Urinary bladder (tissue), 4 donors: ENCODE results near the gene DNAI2. TPM values are rescaled to one million over a fixed set of nuclear protein-coding genes. Genes with fewer than 3 reads are reported as not detected.

ENCODE experiments used
- DNase-seq: peaks from one replicate; pipeline ENCODE4 v3.0.0-alpha.2; 2015; ENCODE audit errors: extremely low spot score
- H3K27ac ChIP-seq: one replicate; pipeline ENCODE4 v1.5.1; 2013; ENCODE audit warnings: low read depth, mild to moderate bottlenecking, moderate library complexity
- H3K36me3 ChIP-seq: one replicate; pipeline ENCODE4 v1.6.1; 2013; ENCODE audit warnings: mild to moderate bottlenecking, moderate library complexity; ENCODE audit not compliant: insufficient read depth
- H3K4me1 ChIP-seq: one replicate; pipeline ENCODE4 v1.6.1; 2013; ENCODE audit warnings: mild to moderate bottlenecking, moderate library complexity; ENCODE audit not compliant: insufficient read depth
- H3K4me3 ChIP-seq: one replicate; pipeline ENCODE4 v1.5.1; 2013; ENCODE audit warnings: low read depth, low read length
- WGBS: extraction: QIAGEN DNeasy Blood & Tissue Kit; methylation state at CpG from one replicate; pipeline ENCODE4 v1.1.7; 2013; 5-methylcytosine and 5-hydroxymethylcytosine counted together
- polyA plus RNA-seq: library from polyadenylated mRNA; stranded (reverse); fragments of 200-250 nt; gene quantifications from one replicate; pipeline ENCODE4 v1.2.3, GENCODE V29; 2013
- total RNA-seq: library from RNA; depleted of rRNA; stranded (reverse); fragments of >200 nt; gene quantifications from one replicate; pipeline ENCODE4 v1.2.3, GENCODE V29; 2014
- donor health status: healthy with polysubstance abuse.
- donor health status: healthy.

Gene DNAI2
- total and polyA plus RNA-seq, 2 donors: 0.05 TPM; not detected in 1

- 91% methylated on average over 12 of the region's 12 CpGs for WGBS
- Histone ChIP-seq H3K27ac (no peak overlapping the region), H3K4me3 (no peak overlapping the region), H3K36me3 (no peaks in the 10 kb centered on the region), H3K4me1 (no peaks in the 10 kb centered on the region)
- no peak for DNase-seq
Measured at GRCh38 chr17:74237321-74237720, 36.7 kb upstream of the DNAI2 start.

DNA sequence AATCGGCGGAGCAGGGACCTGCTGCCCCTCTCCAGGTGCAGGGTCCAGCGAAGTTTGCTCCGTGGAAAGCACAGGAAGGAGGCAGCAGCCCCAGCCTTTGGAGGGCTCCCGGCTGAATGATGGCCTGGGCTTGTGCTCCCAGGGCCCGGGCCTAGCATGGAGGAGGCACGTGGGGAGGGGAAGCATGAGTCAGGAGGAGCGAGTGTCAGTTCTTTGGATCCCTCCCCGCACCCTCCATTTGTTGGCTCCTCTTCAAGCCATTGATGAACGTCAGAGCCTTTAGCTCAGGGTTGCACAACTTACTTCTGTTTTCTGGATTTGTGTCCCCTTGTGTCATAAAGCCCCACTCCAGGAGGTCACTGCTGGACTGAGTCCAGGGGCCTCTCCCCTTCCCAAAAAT, 34.9 kb upstream of the DNAI2 start:
- H3K4me1 ChIP-seq: no peaks in the 10 kb centered on the region
- no peak overlapping the region for H3K4me3 ChIP-seq
- no peak overlapping the region for H3K27ac ChIP-seq
- no peak for DNase-seq
- 60% methylated on average over 10 of the region's 10 CpGs for WGBS
- no peaks in the 10 kb centered on the region for H3K36me3 ChIP-seq

DNA sequence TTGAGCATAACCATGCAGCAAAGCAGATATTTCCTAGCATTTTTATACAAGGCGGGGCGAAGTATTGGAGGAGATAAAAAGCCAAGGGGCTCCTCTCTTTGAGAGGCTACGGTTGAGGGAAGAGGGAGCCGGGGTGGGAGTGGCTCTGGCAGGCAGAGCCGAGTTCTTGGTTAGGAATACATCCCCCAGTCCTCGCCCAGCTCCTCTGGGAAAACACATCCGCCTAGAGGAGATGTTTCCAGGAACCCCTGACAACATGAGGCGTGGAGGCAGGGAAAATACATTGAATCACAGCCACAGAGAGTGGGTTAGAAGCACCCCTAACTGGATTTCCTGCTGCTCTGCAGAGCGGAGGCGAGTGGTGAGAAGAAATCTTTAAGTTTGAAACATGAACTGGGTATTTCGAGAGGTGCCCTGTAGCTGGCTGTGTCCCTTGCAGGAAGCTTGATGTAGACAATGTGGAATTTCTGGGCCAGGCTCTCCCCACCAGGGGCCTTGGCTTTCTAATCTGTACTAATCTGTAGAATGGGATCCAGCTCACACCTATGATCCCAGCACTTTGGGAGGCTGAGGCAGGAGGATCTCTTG, 33.3 kb upstream of the DNAI2 start:
- DNase-seq: peak; percentile 83
- H3K4me1 ChIP-seq: no peaks in the 10 kb centered on the region
- H3K4me3 ChIP-seq: no peak overlapping the region
- H3K36me3 ChIP-seq: no peaks in the 10 kb centered on the region
- H3K27ac ChIP-seq: no peak overlapping the region
- 44% methylated on average over 11 of the region's 11 CpGs for WGBS

DNA sequence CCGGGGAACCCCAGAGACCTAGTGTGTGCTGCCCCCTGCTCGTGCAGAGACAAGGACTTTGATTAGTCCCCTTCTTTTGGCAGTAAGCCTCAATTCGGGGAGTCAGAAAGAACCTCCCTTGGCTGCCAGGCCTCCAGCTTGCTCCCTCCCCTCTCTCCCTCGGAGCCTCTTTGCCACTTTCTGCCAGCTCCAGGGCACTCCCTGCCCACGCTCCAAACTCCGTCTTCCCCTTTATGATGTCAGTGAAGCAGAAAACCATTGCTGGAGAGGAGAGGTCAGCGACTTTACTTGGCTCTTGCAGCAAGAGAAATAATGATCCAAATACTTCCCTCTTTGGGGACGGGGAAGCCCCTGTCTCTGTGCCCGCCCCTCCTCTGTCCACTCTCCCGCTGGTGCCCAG, 32.6 kb upstream of the DNAI2 start:
- 55% methylated on average over 10 of the region's 10 CpGs for WGBS
- H3K27ac ChIP-seq: no peak overlapping the region
- no peak overlapping the region for H3K4me3 ChIP-seq
- no peaks in the 10 kb centered on the region for H3K36me3 ChIP-seq
- DNase-seq: no peak
- no peaks in the 10 kb centered on the region for H3K4me1 ChIP-seq

DNA sequence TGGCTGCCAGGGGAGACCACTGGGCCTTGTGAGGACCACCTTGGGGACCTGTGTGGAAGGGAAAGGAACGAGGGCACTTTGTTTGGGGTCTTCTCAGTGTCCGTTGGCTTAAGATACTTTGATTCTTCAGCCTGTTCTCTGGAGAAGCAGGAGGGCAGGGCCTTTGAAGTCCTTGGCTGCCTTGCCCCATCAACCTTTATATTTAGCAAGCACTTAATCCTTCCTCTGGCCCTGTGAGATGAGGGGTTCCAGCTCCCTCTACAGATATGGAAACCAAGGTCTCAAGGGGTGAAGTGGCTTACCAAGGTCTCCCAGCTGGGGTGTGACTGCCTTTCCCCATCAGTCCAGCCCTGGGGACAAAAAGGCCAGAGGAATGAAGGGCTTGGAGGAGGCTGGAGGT, 32.2 kb upstream of the DNAI2 start:
- H3K36me3 ChIP-seq: no peaks in the 10 kb centered on the region
- WGBS: 72% methylated on average over 2 of the region's 2 CpGs

DNA sequence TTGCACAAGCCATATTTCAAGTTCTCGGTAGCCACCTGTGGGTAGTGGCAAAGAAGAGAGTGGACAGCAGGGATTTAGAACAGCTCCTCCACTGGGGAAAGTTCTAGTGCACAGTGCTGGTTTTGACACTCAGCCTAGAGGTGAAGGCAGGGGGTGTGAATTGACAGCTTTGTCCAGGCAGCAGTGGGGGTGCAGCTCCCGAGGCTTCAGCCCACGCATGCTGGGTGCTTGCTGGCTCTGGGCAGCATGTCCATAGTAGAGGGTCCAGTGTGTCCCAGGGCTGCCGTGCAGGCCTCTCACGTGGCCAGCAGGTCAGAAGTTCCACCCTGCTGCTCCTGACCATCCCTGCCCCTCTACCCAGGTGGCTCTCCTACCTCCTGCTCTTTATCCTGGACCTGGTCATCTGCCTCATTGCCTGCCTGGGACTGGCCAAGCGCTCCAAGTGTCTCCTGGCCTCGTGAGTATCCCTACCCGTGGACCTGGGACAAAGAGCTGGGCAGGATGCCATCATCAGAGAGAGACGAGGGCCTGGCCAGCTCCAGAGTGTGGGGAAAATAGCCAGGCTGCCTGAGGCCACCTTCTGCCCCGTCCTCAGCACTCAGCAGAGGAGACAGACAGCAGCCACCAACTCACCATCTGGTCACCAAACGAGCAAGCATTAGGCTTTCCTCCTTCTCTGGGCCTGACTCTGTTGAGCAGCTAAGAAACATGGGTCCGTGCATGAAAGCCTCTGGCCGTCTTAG, 30.9 kb upstream of the DNAI2 start:
- no peak overlapping the region for H3K27ac ChIP-seq
- no peak for DNase-seq
- no peaks in the 10 kb centered on the region for H3K4me1 ChIP-seq
- 81% methylated on average over 13 of the region's 13 CpGs for WGBS
- H3K4me3 ChIP-seq: no peak overlapping the region
- no peaks in the 10 kb centered on the region for H3K36me3 ChIP-seq

More for the DNA sequence above, 32.2 kb upstream of the DNAI2 start:
- Histone ChIP-seq H3K4me3 (no peak overlapping the region), H3K4me1 (no peaks in the 10 kb centered on the region), H3K27ac (no peak overlapping the region)
- no peak for DNase-seq

- 97% methylated on average over 10 of the region's 10 CpGs for WGBS
- H3K4me3 ChIP-seq: no peak overlapping the region
- H3K36me3 ChIP-seq: no peaks in the 10 kb centered on the region
Measured at GRCh38 chr17:74244128-74244527, 29.9 kb upstream of the DNAI2 start.

DNA sequence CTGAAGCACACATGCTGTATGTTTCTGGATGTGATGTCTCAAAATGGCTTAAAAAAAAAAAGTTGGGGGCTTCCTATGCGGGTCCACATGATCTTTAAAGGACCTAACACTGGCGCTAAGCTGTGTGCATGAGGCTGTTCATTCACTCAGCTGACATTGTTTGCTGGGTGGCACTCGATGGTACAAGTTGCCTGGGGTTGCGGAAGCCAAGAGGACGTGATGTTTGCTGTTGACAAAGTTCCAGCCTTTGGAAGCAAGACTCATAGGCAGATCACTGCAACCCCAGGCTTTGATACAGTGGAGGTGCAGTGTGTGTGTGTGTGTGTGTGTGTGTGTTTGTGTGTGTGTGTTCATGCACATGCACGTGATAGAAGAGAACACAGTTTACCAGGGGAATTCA, 29.5 kb upstream of the DNAI2 start:
- no peaks in the 10 kb centered on the region for H3K4me1 ChIP-seq
- no peak overlapping the region for H3K4me3 ChIP-seq
- no peaks in the 10 kb centered on the region for H3K36me3 ChIP-seq
- DNase-seq: no peak
- no peak overlapping the region for H3K27ac ChIP-seq
- WGBS: 83% methylated on average over 6 of the region's 6 CpGs

More at GRCh38 chr17:74244128-74244527, 29.9 kb upstream of the DNAI2 start:
- no peak for DNase-seq
- no peaks in the 10 kb centered on the region for H3K4me1 ChIP-seq
- H3K27ac ChIP-seq: no peak overlapping the region

- Histone ChIP-seq H3K36me3 (no peaks in the 10 kb centered on the region), H3K4me3 (no peak overlapping the region), H3K27ac (no peak overlapping the region), H3K4me1 (no peaks in the 10 kb centered on the region)
- no peak for DNase-seq
- WGBS: 35% methylated on average over 21 of the region's 21 CpGs
Measured at GRCh38 chr17:74245145-74245831, 28.7 kb upstream of the DNAI2 start.

DNA sequence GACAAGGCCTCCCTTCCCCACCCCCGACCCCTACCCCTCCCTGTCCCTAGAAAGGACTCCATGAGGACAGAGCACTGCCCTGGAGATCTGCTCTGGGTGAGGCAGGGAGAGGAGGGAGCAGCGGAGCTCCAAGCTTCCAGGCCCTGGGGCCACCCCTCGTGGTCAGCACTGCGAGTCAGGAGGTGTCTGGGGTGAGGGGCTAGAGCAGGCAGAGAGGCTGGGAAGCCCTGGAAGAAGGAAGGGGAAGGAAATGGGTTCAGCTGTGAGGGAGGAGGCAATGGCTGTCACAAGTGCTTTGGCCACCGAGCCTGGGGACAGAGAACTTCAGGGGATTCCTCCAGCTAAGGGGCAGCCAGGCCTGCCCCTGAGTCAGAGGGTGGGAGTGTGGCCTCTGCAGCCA, 28.2 kb upstream of the DNAI2 start:
- DNase-seq: no peak
- Histone ChIP-seq H3K4me1 (no peaks in the 10 kb centered on the region), H3K27ac (no peak overlapping the region), H3K4me3 (no peak overlapping the region), H3K36me3 (no peaks in the 10 kb centered on the region)
- WGBS: 53% methylated on average over 5 of the region's 5 CpGs

- WGBS: 66% methylated on average over 17 of the region's 17 CpGs
- Histone ChIP-seq H3K27ac (no peak overlapping the region), H3K36me3 (no peaks in the 10 kb centered on the region), H3K4me1 (no peaks in the 10 kb centered on the region), H3K4me3 (no peak overlapping the region)
- no peak for DNase-seq
Measured at GRCh38 chr17:74249590-74250270, 24.3 kb upstream of the DNAI2 start.

DNA sequence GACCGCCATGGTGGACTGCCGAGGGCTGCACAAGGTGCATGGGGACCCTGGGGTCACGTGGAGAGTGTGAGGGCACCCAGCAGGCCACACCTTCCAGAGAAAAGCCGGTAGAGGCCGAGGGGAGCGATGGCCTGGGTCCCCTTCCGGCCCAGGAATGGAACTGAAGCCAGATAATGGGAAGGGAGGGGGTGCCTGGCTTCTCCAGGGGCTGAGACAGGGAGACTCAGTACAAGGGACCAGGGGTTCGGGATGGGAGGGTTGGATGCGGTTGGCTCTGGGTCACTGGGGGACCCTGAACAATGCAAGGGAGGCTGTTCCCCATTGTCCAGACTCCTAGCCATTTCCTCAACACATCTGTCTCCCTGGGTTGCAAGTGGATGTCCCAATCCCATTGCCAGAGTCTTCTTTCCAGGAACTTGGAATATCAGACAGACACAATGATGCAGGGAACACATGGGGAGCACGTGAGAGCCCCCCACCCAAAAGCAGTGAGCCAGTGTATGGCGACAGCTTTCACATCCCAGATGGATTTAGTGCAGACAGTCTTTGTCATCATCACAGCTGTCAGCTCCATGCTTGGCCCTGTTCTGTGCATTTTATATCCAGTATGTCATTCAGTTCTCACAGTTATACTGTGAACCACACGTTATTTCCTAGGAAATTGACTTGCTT, 23.6 kb upstream of the DNAI2 start:
- H3K36me3 ChIP-seq: no peaks in the 10 kb centered on the region
- H3K4me1 ChIP-seq: no peaks in the 10 kb centered on the region
- no peak overlapping the region for H3K4me3 ChIP-seq
- no peak overlapping the region for H3K27ac ChIP-seq
- 67% methylated on average over 12 of the region's 12 CpGs for WGBS
- DNase-seq: no peak

DNA sequence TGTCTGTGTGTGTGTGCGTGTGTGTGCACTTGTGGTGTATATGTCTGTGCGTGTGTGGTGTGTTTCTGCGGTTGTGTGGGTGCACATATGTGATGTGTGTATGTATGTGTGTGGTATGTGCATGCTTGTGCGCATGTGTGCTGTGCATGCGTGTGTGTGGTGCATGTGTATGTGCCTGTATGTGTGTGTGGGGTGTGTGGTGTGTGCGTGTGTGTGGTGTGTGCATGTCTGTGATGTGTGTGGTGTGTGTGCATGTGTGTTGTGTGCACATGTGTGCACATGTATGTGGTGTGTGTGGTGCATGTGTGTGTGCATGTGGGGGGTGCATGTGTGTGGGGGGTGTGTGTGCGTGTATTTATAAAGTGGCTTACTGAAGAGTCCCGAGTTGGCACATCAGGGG, 23.0 kb upstream of the DNAI2 start:
- DNase-seq: no peak
- H3K27ac ChIP-seq: no peak overlapping the region
- no peak overlapping the region for H3K4me3 ChIP-seq
- H3K36me3 ChIP-seq: no peaks in the 10 kb centered on the region
- WGBS: 93% methylated on average over 8 of the region's 8 CpGs
- no peaks in the 10 kb centered on the region for H3K4me1 ChIP-seq
